ENCODE data around the gene PCDH19. TPM values are rescaled to one million over a fixed set of nuclear protein-coding genes. Genes with fewer than 3 reads are reported as not detected.

The PCDH19 gene
- total RNA-seq, 4 donors from 2014 or later: 0.68 to 3.1 (median 1.8) TPM

DNA sequence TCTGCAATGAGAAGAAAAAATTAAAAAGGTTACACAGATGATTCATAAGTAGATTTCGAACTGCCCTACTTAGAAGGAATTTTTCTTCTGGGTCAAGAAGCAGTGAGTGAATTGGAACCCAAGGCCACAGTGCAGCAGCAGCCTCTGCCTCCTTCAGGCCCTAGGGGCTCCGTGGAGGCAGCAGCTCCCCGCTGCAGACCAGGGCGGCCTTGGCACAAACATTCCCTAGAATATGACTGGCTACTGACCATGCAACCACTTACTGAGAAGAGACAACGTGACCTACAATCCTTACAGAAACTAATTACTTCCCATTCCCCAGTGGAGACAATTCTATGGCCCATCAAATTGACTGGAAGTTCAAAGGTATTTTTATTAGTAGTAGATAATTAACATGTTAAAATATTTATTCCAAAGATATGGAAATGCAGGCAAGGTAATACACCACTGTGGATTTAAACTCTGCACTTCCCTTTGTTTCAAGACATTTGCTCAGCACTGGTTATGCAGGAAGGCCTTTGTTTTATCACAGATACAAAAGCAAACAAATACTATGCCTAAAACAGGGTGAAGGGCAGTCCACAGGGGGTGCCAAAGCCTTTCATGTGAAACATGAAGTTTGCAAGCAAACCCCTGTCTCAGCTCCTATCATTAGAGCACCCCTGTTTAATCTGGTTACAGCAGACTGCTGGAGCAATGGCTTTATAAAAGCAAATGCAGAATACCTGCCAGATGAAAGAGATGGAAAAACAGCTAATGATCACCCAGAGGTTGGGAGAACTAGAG, 59.2 kb downstream of the PCDH19 start:
- Histone ChIP-seq H3K4me1 (no peaks in the 10 kb centered on the region), H3K27ac (no peak overlapping the region), H3K9me3 (no peaks in the 10 kb centered on the region), H3K27me3 (no peaks in the 10 kb centered on the region), H3K4me3 (no peak overlapping the region), H3K36me3 (no peaks in the 10 kb centered on the region)
- WGBS: 56% methylated on average over 5 of the region's 5 CpGs
- no peak for DNase-seq (ENCODE audit: low spot score in 2 of 2)
- TF ChIP-seq POLR2A (IDR thresholded peaks at IDR 0.05): no peak
- TF ChIP-seq, protein P1, sequence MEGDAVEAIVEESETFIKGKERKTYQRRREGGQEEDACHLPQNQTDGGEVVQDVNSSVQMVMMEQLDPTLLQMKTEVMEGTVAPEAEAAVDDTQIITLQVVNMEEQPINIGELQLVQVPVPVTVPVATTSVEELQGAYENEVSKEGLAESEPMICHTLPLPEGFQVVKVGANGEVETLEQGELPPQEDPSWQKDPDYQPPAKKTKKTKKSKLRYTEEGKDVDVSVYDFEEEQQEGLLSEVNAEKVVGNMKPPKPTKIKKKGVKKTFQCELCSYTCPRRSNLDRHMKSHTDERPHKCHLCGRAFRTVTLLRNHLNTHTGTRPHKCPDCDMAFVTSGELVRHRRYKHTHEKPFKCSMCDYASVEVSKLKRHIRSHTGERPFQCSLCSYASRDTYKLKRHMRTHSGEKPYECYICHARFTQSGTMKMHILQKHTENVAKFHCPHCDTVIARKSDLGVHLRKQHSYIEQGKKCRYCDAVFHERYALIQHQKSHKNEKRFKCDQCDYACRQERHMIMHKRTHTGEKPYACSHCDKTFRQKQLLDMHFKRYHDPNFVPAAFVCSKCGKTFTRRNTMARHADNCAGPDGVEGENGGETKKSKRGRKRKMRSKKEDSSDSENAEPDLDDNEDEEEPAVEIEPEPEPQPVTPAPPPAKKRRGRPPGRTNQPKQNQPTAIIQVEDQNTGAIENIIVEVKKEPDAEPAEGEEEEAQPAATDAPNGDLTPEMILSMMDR (IDR thresholded peaks at IDR 0.05): no peak

DNA sequence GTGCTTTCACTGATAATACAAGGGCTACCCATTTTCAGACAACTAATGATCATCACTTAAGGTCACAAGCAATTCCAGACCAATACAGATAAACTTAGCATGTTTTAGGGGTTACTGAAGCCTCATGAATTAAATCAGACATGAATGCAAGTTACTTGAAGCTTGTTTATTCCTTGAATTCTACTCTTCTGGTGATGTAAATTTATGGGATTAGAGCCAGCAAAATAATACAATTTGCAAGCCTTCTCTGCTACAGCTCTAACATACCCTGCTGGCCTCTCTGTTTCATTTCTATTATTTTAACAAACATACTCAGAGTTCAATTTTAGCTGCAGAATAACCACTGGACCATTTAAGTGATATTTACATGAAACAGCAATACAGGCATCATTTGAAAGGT, 60.7 kb downstream of the PCDH19 start:
- DNase-seq (ENCODE audit: low spot score in 2 of 2): no peak
- H3K4me1 ChIP-seq: no peaks in the 10 kb centered on the region
- H3K27ac ChIP-seq: no peak overlapping the region
- no peaks in the 10 kb centered on the region for H3K9me3 ChIP-seq
- TF ChIP-seq EP300 (IDR thresholded peaks at IDR 0.05) (no peak), POLR2A (IDR thresholded peaks at IDR 0.05) (no peak), POLR2AphosphoS5 (IDR thresholded peaks at IDR 0.05) (no peak)
- TF ChIP-seq, protein P1 (IDR thresholded peaks at IDR 0.05): no peak
- no peaks in the 10 kb centered on the region for H3K36me3 ChIP-seq
- no peak overlapping the region for H3K4me3 ChIP-seq
- no peaks in the 10 kb centered on the region for H3K27me3 ChIP-seq

DNA sequence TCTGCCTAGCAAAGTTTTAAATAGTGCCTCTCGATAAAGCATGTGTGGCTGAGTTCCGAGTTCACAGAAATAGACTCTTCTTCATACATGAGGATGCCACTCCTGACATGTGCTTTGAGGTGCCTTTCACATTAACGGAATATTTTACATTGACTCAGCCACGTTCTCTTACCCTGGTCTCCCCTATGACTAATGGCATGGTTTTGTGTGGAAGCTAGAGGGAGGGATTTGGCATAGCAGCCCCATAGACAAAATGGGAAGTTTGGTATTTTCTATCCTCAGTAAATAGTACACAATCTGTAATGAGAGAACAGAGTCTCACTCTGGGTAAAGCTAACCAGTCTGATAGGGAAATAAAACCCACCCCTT, 68.9 kb downstream of the PCDH19 start:
- DNase-seq (ENCODE audit: low spot score in 2 of 2): no peak
- H3K27me3 ChIP-seq: no peaks in the 10 kb centered on the region
- no peaks in the 10 kb centered on the region for H3K36me3 ChIP-seq
- H3K4me3 ChIP-seq: no peak overlapping the region
- TF ChIP-seq POLR2A (IDR thresholded peaks at IDR 0.05): no peak
- TF ChIP-seq, protein P1 (IDR thresholded peaks at IDR 0.05): no peak
- TF ChIP-seq POLR2AphosphoS5 (IDR thresholded peaks at IDR 0.05): no peak
- no peak for TF ChIP-seq EP300 (IDR thresholded peaks at IDR 0.05)
- H3K4me1 ChIP-seq: no peaks in the 10 kb centered on the region
- no peaks in the 10 kb centered on the region for H3K9me3 ChIP-seq
- H3K27ac ChIP-seq: no peak overlapping the region
- 60% methylated on average over 4 of the region's 4 CpGs for WGBS

DNA sequence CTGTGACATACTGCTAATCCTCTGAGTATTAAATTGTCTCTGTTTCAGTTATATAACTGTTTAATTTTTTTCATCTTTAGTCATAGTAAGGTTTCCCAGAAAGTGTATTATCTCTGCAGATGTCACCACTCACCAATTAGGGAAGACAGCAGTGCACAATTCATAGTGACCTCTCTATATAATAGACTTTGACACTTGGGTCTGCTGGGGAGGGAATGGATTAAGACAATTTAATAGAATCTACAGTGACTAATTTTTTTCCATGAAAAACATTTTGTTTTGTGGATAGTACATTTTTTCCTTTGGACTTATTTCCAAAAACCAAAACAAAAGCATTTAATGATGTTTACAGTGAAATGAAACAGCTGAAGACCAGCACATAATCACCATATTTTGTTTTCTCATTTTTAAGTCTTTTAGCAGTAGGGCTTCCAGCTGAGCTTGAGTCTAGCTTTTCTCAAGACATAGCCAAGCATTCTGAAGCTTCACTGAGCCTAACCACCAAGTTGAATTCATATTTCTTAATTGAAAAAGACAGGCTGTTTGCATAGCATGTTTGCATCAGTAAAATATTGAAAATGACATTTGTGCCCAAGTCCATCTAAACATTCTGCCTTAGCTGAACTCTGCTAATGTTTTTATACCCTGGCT, 69.5 kb downstream of the PCDH19 start:
- Histone ChIP-seq H3K36me3 (no peaks in the 10 kb centered on the region), H3K9me3 (no peaks in the 10 kb centered on the region), H3K27me3 (no peaks in the 10 kb centered on the region), H3K4me3 (no peak overlapping the region), H3K4me1 (no peaks in the 10 kb centered on the region), H3K27ac (no peak overlapping the region)
- TF ChIP-seq, protein P1 (IDR thresholded peaks at IDR 0.05): no peak
- TF ChIP-seq POLR2AphosphoS5 (IDR thresholded peaks at IDR 0.05): no peak
- TF ChIP-seq EP300 (IDR thresholded peaks at IDR 0.05): no peak
- no peak for TF ChIP-seq POLR2A (IDR thresholded peaks at IDR 0.05)
- no peak for DNase-seq (ENCODE audit: low spot score in 2 of 2)

DNA sequence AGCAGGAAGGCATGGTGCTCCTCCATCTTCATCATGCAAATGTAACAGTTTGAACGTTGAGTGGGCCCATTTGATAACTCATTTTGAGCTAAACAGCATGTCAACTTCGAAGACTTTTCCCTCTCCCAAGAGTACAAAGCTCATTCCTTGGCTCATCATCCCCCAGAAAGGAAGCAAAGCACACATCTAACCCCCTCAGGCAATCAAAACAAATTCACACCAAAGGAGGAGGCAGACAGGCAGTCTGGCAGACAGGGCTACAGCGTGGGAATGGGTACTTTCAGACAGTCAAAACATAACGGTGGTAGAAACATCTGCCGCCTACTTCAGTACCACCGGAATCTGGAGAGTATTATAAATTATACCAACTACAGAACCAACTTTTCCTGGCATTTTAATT, 81.7 kb downstream of the PCDH19 start:
- Histone ChIP-seq H3K4me3 (no peak overlapping the region), H3K9me3 (no peaks in the 10 kb centered on the region), H3K27ac (no peak overlapping the region), H3K4me1 (no peaks in the 10 kb centered on the region), H3K27me3 (no peaks in the 10 kb centered on the region), H3K36me3 (no peaks in the 10 kb centered on the region)
- TF ChIP-seq, protein P1 (IDR thresholded peaks at IDR 0.05): no peak
- TF ChIP-seq POLR2A (IDR thresholded peaks at IDR 0.05) (no peak), POLR2AphosphoS5 (IDR thresholded peaks at IDR 0.05) (no peak), EP300 (IDR thresholded peaks at IDR 0.05) (no peak)
- DNase-seq (ENCODE audit: low spot score in 2 of 2): no peak
- 53% methylated on average over 6 of the region's 6 CpGs for WGBS
